Measurements from ENCODE around the gene PRKAR2A. TPM values are rescaled to one million over a fixed set of nuclear protein-coding genes. Genes with fewer than 3 reads are reported as not detected.
A peak's percentile ranks its signal among the peaks of the same experiment; 100 is the strongest.
"Not testable (repeated sequence)": the region's sequence is repeated elsewhere in the genome, so short reads cannot be mapped to it uniquely, and the experiment has no call there.

PRKAR2A gene
- total RNA-seq, 2 donors from 2014 or later, result 26.8 to 28.5 TPM

- no peaks in the 10 kb centered on the region for H3K27me3 ChIP-seq
- H3K9me3 ChIP-seq, result no peaks in the 10 kb centered on the region
- DNase-seq (ENCODE audit: low spot score), result no peak
- H3K4me3 ChIP-seq, result peak overlapping the region in 1 of 2 donors; percentile 31
- H3K36me3 ChIP-seq, result no peaks in the 10 kb centered on the region
- peak overlapping the region; percentile 80 to 83 for H3K27ac ChIP-seq
- no peak for TF ChIP-seq CTCF (IDR thresholded peaks at IDR 0.05)
- peaks cover 0 to 50% of the 10 kb centered on the region in 2 donors for H3K4me1 ChIP-seq
Observed at GRCh38 chr3:48738926-48739616, 108.6 kb downstream of the PRKAR2A start.

- TF ChIP-seq CTCF (IDR thresholded peaks at IDR 0.05), result no peak
- no peaks in the 10 kb centered on the region for H3K9me3 ChIP-seq
- peaks cover 0 to 50% of the 10 kb centered on the region in 2 donors for H3K4me1 ChIP-seq
- peak overlapping the region; percentile 80 to 83 for H3K27ac ChIP-seq
- no peak overlapping the region for H3K4me3 ChIP-seq
- DNase-seq (ENCODE audit: low spot score), result no peak
- no peaks in the 10 kb centered on the region for H3K36me3 ChIP-seq
- H3K27me3 ChIP-seq, result no peaks in the 10 kb centered on the region
Observed at GRCh38 chr3:48738144-48738536, 109.5 kb downstream of the PRKAR2A start.

DNA sequence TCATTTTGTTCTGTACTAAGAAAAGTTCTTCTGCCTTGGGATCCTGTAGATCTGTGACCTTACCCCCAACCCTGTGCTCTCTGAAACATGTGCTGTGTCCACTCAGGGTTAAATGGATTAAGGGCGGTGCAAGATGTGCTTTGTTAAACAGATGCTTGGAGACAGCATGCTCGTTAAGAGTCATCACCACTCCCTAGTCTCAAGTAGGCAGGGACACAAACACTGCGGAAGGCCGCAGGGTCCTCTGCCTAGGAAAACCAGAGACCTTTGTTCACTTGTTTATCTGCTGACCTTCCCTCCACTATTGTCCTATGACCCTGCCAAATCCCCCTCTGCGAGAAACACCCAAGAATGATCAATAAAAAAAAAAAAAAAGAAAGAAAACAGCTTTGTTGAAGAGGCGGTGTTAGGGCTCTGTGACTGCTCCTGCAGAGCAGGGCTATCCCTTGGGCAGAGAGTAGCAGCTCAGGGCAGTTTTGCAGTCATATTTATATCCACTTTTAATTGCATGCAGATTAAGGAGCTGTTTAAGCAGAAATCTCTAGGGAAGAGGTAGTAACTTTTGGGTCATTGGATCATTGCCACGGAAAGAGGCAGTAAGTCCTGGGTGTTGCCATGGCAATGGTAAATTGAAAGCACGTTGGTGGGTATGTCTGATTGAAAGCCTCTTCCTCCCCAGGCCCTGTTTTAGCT is 112.5 kb downstream of the PRKAR2A start:
- not testable (repeated sequence) for H3K9me3 ChIP-seq; DNase-seq (ENCODE audit: low spot score); H3K4me3 ChIP-seq; H3K27me3 ChIP-seq; H3K36me3 ChIP-seq; H3K27ac ChIP-seq
- H3K4me1 ChIP-seq, result peaks cover 0 to 39% of the 10 kb centered on the region in 2 donors

GRCh38 chr3:48734541-48734940 is 113.1 kb downstream of the PRKAR2A start:
- not testable (repeated sequence) for H3K4me3 ChIP-seq; H3K9me3 ChIP-seq; DNase-seq (ENCODE audit: low spot score); H3K27ac ChIP-seq; H3K36me3 ChIP-seq; H3K27me3 ChIP-seq
- H3K4me1 ChIP-seq, result peaks cover 0 to 32% of the 10 kb centered on the region in 2 donors

DNA sequence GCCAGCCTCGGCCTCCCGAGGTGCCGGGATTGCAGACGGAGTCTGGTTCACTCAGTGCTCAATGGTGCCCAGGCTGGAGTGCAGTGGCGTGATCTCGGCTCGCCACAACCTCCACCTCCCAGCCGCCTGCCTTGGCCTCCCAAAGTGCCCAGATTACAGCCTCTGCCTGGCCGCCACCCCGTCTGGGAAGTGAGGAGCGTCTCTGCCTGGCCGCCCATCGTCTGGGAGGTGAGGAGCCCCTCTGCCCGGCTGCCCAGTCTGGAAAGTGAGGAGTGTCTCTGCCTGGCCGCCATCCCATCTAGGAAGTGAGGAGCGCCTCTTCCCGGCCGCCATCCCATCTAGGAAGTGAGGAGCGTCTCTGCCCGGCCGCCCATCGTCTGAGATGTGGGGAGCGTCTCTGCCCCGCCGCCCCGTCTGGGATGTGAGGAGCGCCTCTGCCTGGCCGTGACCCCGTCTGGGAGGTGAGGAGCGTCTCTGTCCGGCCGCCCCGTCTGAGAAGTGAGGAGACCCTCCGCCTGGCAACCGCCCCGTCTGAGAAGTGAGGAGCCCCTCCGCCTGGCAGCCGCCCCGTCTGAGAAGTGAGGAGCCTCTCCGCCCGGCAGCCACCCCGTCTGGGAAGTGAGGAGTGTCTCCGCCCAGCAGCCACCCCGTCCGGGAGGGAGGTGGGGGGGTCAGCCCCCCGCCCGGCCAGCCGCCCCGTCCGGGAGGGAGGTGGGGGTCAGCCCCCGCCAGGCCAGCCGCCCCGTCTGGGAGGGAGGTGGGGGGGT is 113.7 kb downstream of the PRKAR2A start:
- not testable (repeated sequence) for H3K27ac ChIP-seq; H3K36me3 ChIP-seq; H3K4me3 ChIP-seq; H3K27me3 ChIP-seq; DNase-seq (ENCODE audit: low spot score); H3K9me3 ChIP-seq
- H3K4me1 ChIP-seq, result peaks cover 0 to 26% of the 10 kb centered on the region in 2 donors

DNA sequence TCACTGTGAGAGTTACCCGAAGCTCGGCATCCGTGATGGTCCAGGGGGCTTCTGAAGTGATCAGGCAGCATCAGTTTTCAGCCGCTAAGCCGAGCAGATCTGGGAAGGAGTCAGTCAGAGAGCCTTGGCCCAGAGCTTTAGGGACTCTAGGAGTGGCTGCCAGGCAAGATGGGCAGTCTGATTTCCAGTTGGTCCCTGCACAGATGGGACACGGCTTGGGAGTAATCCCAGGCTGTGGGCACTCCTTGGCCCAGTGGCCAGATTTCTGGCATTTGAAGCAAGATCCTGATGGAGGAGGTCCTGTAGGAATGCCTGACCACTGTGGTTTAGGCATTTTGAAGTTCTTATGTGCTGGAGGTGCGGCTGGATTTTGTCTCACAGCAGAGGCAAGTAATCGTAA is 120.2 kb downstream of the PRKAR2A start:
- Histone ChIP-seq H3K27me3 (no peaks in the 10 kb centered on the region), H3K4me3 (no peak overlapping the region), H3K27ac (no peak overlapping the region), H3K36me3 (no peaks in the 10 kb centered on the region), H3K4me1 (no peaks in the 10 kb centered on the region), H3K9me3 (no peaks in the 10 kb centered on the region)
- TF ChIP-seq CTCF (IDR thresholded peaks at IDR 0.05), result no peak
- DNase-seq (ENCODE audit: low spot score), result no peak

GRCh38 chr3:48725185-48725855 is 122.4 kb downstream of the PRKAR2A start:
- not testable (repeated sequence) for H3K27me3 ChIP-seq; H3K27ac ChIP-seq; H3K4me1 ChIP-seq; H3K4me3 ChIP-seq; H3K9me3 ChIP-seq; H3K36me3 ChIP-seq; DNase-seq (ENCODE audit: low spot score)
